K562 (cell line): Measurements from ENCODE around the gene SLC2A2. TPM values are rescaled to one million over a fixed set of nuclear protein-coding genes. Genes with fewer than 3 reads are reported as not detected.

Experiments
- ATAC-seq: fragments of 200-7000 bp; cut with Tn5 transposase; 3 replicates; pipeline ENCODE4 v1.9.1; 2020; ENCODE audit warnings: moderate library complexity
- BruUV-seq: library from RNA; stranded (reverse); fragments of 400-500 nt; replicated peaks from 2 replicates; lab custom pipeline; 2021; lab: Mats Ljungman, UMichigan
- CTCF ChIA-PET: fragments of 300-600 bp; formaldehyde crosslinking; extraction: SDS; loops from one replicate; lab custom pipeline; 2021; ENCODE audit warnings: low intra/inter-chr PET ratio; lab: Yijun Ruan, JAX
- POLR2A ChIA-PET: fragments of 300-600, 350-650 bp; sonication (Branson Sonifier 250); formaldehyde crosslinking; extraction: SDS; loops from one replicate; lab custom pipeline; 2021; ENCODE audit warnings: antibody characterized with exemption, inconsistent platforms; lab: Yijun Ruan, JAX
- DNase-seq, 4 experiments: peaks; one replicate each; pipeline versions ENCODE4 v3.0.0 to v3.0.0-alpha.2; 2011 to 2018; ENCODE audit warnings: low spot score in 3 of 4, mixed read lengths in 3 of 4; ENCODE audit errors: extremely low read depth in 1 of 4
- FAIRE-seq: peaks from 2 replicates; lab custom pipeline; 2011; peaks lifted over from hg19 to GRCh38; lab: Jason Lieb, UNC
- H2AFZ ChIP-seq: 2 replicates; pipeline ENCODE4 v1.6.0; 2011; ENCODE audit warnings: low read depth, low read length, control low read depth, inconsistent platforms
- H3K27ac ChIP-seq: fragments of 200-600 bp; 3 replicates; pipeline ENCODE4 v1.8.0; 2011; ENCODE audit warnings: low read depth, mild to moderate bottlenecking, control low read depth, inconsistent platforms, low read length, moderate library complexity, mixed read lengths; ENCODE audit errors: extremely low read depth
- H3K27me3 ChIP-seq, 2 experiments: fragments of 300-600 bp in 1 of 2; 2 replicates in 1 of 2; 3 replicates in 1 of 2; pipeline versions ENCODE4 v1.6.0 to v1.8.0; 2011; ENCODE audit warnings: inconsistent platforms in 2 of 2, low read length in 2 of 2, mild to moderate bottlenecking in 1 of 2, mixed read lengths in 1 of 2, moderate library complexity in 1 of 2; ENCODE audit not compliant: control insufficient read depth in 2 of 2, insufficient read depth in 2 of 2
- H3K36me3 ChIP-seq: fragments of 300-600 bp; 3 replicates; pipeline ENCODE4 v1.8.0; 2011; ENCODE audit warnings: mild to moderate bottlenecking, low read length, inconsistent platforms; ENCODE audit not compliant: control insufficient read depth, insufficient read depth
- H3K4me1 ChIP-seq, 2 experiments: fragments of 200-600 bp in 1 of 2; replicated peaks in 1 of 2; 2 replicates in 1 of 2; 3 replicates in 1 of 2; pipeline versions ENCODE4 v1.5.1 to v1.8.0; 2011; ENCODE audit warnings: inconsistent platforms in 2 of 2, low read length in 2 of 2, mild to moderate bottlenecking in 1 of 2, mixed read lengths in 1 of 2, moderate library complexity in 1 of 2; ENCODE audit not compliant: control insufficient read depth in 2 of 2, insufficient read depth in 2 of 2
- H3K4me2 ChIP-seq: 2 replicates; pipeline ENCODE4 v1.6.1; 2011; ENCODE audit warnings: low read length, control low read depth, inconsistent platforms, mixed read lengths; ENCODE audit not compliant: insufficient read depth
- H3K4me3 ChIP-seq: fragments of 200-600 bp; sonication (generic), shearing (Covaris generic); 2 replicates; pipeline ENCODE4 v1.5.1; 2016; ENCODE audit warnings: control low read depth, inconsistent platforms
- H3K79me2 ChIP-seq: fragments of 200-600 bp; 3 replicates; pipeline ENCODE4 v1.8.0; 2011; ENCODE audit warnings: low read length, inconsistent platforms; ENCODE audit not compliant: control insufficient read depth, insufficient read depth
- H3K9ac ChIP-seq, 2 experiments: 2 replicates each; pipeline versions ENCODE4 v1.6.0 to v1.6.1; 2011; ENCODE audit warnings: low read depth in 2 of 2, low read length in 2 of 2, control low read depth in 1 of 2, inconsistent platforms in 1 of 2, mild to moderate bottlenecking in 1 of 2, mixed read lengths in 1 of 2; ENCODE audit not compliant: insufficient read depth in 1 of 2
- H3K9me1 ChIP-seq: one replicate; pipeline ENCODE4 v1.6.0; 2011; ENCODE audit warnings: inconsistent platforms, mild to moderate bottlenecking, low read length, moderate library complexity; ENCODE audit not compliant: control insufficient read depth, insufficient read depth
- H3K9me3 ChIP-seq: replicated peaks from 2 replicates; pipeline ENCODE4 v1.5.1; 2011; ENCODE audit warnings: low read depth, low read length, inconsistent platforms; ENCODE audit not compliant: control insufficient read depth, insufficient read depth
- H4K20me1 ChIP-seq: replicated peaks from 2 replicates; pipeline ENCODE4 v1.6.1; 2011; ENCODE audit warnings: low read length, inconsistent platforms, mixed read lengths; ENCODE audit not compliant: control insufficient read depth, insufficient read depth
- CEBPB ChIP-seq: fragments of 450-650 bp; IDR thresholded peaks from 2 replicates; pipeline ENCODE4 v1.6.1; 2016; ENCODE audit warnings: missing genetic modification characterization, missing compliant biosample characterization
- CEBPG ChIP-seq, 3 experiments: fragments of 200-800 bp in 1 of 3; sonication (Bioruptor generic) in 1 of 3; sonication (generic) in 1 of 3; formaldehyde crosslinking in 1 of 3; IDR thresholded peaks in 2 of 3; conservative IDR thresholded peaks in 1 of 3; 2 replicates each; pipeline versions ENCODE4 v1.6.1 to v1.8.0; 2016 to 2022; ENCODE audit warnings: missing compliant biosample characterization in 2 of 3, missing genetic modification characterization in 2 of 3, mild to moderate bottlenecking in 1 of 3, missing genetic modification reagents in 1 of 3
- DMBX1 ChIP-seq: fragments of 250-450 bp; sonication (Bioruptor Pico); IDR thresholded peaks from 2 replicates; pipeline ENCODE4 v1.8.0; 2022; ENCODE audit warnings: inconsistent platforms, mild to moderate bottlenecking, moderate library complexity, borderline replicate concordance
- NCOA2 ChIP-seq, 2 experiments: fragments of 450-650 bp; IDR thresholded peaks; 2 replicates each; pipeline ENCODE4 v1.6.1; 2018; ENCODE audit warnings: mild to moderate bottlenecking in 2 of 2, moderate library complexity in 1 of 2; ENCODE audit not compliant: partially characterized antibody in 2 of 2
- NCOA4 ChIP-seq: fragments of 450-650 bp; IDR thresholded peaks from 2 replicates; pipeline ENCODE4 v1.6.1; 2018; ENCODE audit warnings: mild to moderate bottlenecking; ENCODE audit not compliant: partially characterized antibody
- POLR2AphosphoS5 ChIP-seq: IDR thresholded peaks from 2 replicates; pipeline ENCODE4 v1.6.1; 2011; ENCODE audit warnings: mild to moderate bottlenecking, low read depth, low read length, moderate library complexity; ENCODE audit not compliant: control insufficient read depth, insufficient read depth
- SRSF1 ChIP-seq: fragments of 200-400 bp; formaldehyde crosslinking; IDR thresholded peaks from 2 replicates; pipeline ENCODE4 v1.6.1; 2017; ENCODE audit warnings: mild to moderate bottlenecking, low read depth, low read length, moderate library complexity
- THRB ChIP-seq: fragments of 450-650 bp; formaldehyde crosslinking; conservative IDR thresholded peaks from 2 replicates; pipeline ENCODE4 v1.4.0; 2022; ENCODE audit warnings: mild to moderate bottlenecking, missing genetic modification characterization
- ZNF134 ChIP-seq: fragments of 250-450 bp; sonication (Bioruptor Pico); conservative IDR thresholded peaks from 2 replicates; pipeline ENCODE4 v1.4.0; 2020
- ZNF239 ChIP-seq: fragments of 250-450 bp; sonication (Bioruptor Pico); IDR thresholded peaks from 2 replicates; pipeline ENCODE4 v1.4.0; 2020; ENCODE audit warnings: mild to moderate bottlenecking
- ZNF511 ChIP-seq: sonication (generic); formaldehyde crosslinking; IDR thresholded peaks from 2 replicates; pipeline ENCODE4 v1.8.0; 2022; ENCODE audit warnings: mild to moderate bottlenecking, missing genetic modification reagents
- in situ Hi-C: fragments of 300-500 bp; cut with MboI; formaldehyde crosslinking; loops from 4 replicates; pipeline ENCODE4 v1.15.0; 2018; ENCODE audit warnings: inconsistent platforms, mixed read lengths
- intact Hi-C: fragments of 100-400 bp; cut with micrococcal nuclease; formaldehyde crosslinking; loops from 2 replicates; pipeline ENCODE4 v1.14.2; 2022
- polyA plus RNA-seq, 8 experiments: library from polyadenylated mRNA; depleted of rRNA in 4 of 8; stranded (reverse) in 5 of 8; unstranded in 3 of 8; fragments of >200 nt; fragmentation: Nextera tagmentation in 2 of 8; fragmentation: Illumina TruSeq in 1 of 8; extraction: Ambion mirVana in 2 of 8; extraction: Trizol in 1 of 8; gene quantifications; 2 replicates each; pipeline versions ENCODE4 v1.2.1 to v1.2.3, GENCODE V29; 2011 to 2014; ENCODE audit warnings: inconsistent platforms in 1 of 8, missing spikeins in 1 of 8
- total RNA-seq, 7 experiments: library from RNA; depleted of rRNA in 6 of 7; stranded (reverse); fragments of >200 nt in 6 of 7; fragmentation: Illumina TruSeq in 2 of 7; extraction: Trizol in 2 of 7; gene quantifications; 2 replicates each; pipeline versions ENCODE4 v1.2.1 to v1.2.3, GENCODE V29; 2011 to 2021; ENCODE audit warnings: low replicate concordance in 1 of 7

Gene SLC2A2
- total and polyA plus RNA-seq, 9 of the 15 experiments (the other 6 are each of a cell fraction or from before 2014, with no cell fraction given): 0.18 TPM; not detected in 8

- no TSS peak for BruUV-seq
- Histone ChIP-seq H3K4me2 (no peak overlapping the region), H3K27me3 (peaks cover 0 to 8% of the 10 kb centered on the region in 2 experiments; a peak in 2 of 5 replicates), H2AFZ (no peak overlapping the region), H4K20me1 (no peaks in the 10 kb centered on the region), H3K79me2 (no peaks in the 10 kb centered on the region), H3K9me1 (no peaks in the 10 kb centered on the region), H3K36me3 (no peaks in the 10 kb centered on the region), H3K27ac (no peak overlapping the region), H3K4me3 (no peak overlapping the region), H3K9me3 (no peaks in the 10 kb centered on the region), H3K4me1 (peaks cover 0 to 3% of the 10 kb centered on the region in 2 experiments; a peak in 1 of 5 replicates), H3K9ac (no peak overlapping the region)
- TF ChIP-seq THRB (CRISPR knock-in tag): no peak
- no peak for TF ChIP-seq ZNF134 (CRISPR knock-in tag)
- no peak for TF ChIP-seq ZNF239
- no peak for TF ChIP-seq NCOA4
- no peak for TF ChIP-seq POLR2AphosphoS5
- no peak for TF ChIP-seq CEBPG (CRISPR knock-in tag; IDR thresholded peaks at IDR 0.05)
- TF ChIP-seq CEBPG (tag; conservative IDR thresholded peaks at IDR 0.05 in 1 of 2, IDR thresholded peaks at IDR 0.05 in 1 of 2): peak in 1 of 2 experiments; percentile 56; a peak in 3 of 4 replicates
- peak; percentile 72 for TF ChIP-seq CEBPB (tag)
- no peak for TF ChIP-seq SRSF1
- no peak for TF ChIP-seq ZNF511 (CRISPR knock-in tag)
- no peak for TF ChIP-seq DMBX1 (CRISPR knock-in tag)
- TF ChIP-seq NCOA2 (IDR thresholded peaks at IDR 0.05; ENCODE audit: partially characterized antibody in 2 of 2): no peak
- ChIA-PET POLR2A (interaction anchor here (0.6 to 1.4 kb wide), 3 partner anchors 9 to 631 kb away, joined by 3 to 6 read pairs (median 3); no protein-coding TSS in a partner anchor), CTCF (no interaction called here)
- FAIRE-seq: no peak
- in situ Hi-C loops: loop anchor here (25.0 kb wide), 1 partner anchor 1681 kb away; no protein-coding TSS in a partner anchor
- no peak for ATAC-seq
- no peak for DNase-seq
- intact Hi-C loops: loop anchor here (10.0 kb wide), 1 partner anchor 92 kb away; no protein-coding TSS in a partner anchor
These were observed 69.9 kb downstream of the SLC2A2 start for GRCh38 chr3:170956647-170957046.
